GM18873 (cell line): ENCODE results near the gene LMOD3.
A peak's percentile ranks its signal among the peaks of the same experiment; 100 is the strongest.

Experiments
- ATAC-seq: cut with Tn5 transposase; IDR thresholded peaks from one replicate; pipeline ENCODE4 v1.9.1; 2021; ENCODE audit warnings: mild to moderate bottlenecking, moderate library complexity, moderate number of reproducible peaks; ENCODE audit not compliant: unreplicated experiment, low FRiP score

Gene LMOD3

DNA sequence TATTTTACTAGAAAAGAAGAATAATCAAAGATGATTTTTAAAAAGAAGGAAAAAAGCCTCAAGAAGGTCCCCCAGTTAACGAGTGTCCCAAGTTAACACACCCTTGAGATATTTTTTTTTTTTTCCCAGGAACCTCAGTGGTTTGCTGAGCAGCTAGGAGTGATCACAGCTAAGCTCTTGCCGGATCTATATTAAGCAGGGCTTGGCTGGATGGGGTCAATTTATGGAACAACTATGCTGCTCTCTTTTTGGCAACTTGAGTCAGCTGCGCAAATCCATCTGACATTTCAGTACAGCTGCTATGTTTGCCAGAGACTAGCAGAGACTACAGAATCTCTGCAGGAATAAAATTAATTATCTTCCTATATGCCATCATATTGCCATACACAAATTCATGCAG lies at the start of gene LMOD3:
LMOD3 (minus strand) TSS at position 193 of the 400 bp plus-strand sequence. CDS start 209 bp downstream, outside the sequence.
- no peak for ATAC-seq

- no peak for ATAC-seq
These were observed 49.7 kb upstream of the LMOD3 start for GRCh38 chr3:69172058-69172457.

GRCh38 chr3:69166446-69166845 lies 44.1 kb upstream of the LMOD3 start:
- no peak for ATAC-seq

DNA sequence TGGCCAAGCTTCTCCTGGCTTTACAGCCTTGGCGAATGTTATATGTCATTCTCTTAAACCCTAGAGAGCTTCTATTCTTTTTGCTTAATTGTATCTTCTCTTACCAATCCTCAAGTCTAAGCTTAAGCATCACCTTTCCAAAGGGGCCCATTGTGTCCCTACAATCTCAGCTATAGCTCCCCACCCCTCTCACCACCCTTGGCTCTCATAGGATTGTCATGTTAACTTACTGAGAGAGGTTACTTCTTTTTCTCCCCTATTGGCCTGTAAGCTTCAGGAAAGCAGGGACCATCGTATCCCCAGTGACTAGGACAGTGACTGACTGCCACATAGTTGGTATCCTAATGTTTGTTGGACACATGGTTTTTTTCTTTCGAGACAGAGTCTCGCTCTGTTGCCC lies 43.3 kb upstream of the LMOD3 start:
- no peak for ATAC-seq

DNA sequence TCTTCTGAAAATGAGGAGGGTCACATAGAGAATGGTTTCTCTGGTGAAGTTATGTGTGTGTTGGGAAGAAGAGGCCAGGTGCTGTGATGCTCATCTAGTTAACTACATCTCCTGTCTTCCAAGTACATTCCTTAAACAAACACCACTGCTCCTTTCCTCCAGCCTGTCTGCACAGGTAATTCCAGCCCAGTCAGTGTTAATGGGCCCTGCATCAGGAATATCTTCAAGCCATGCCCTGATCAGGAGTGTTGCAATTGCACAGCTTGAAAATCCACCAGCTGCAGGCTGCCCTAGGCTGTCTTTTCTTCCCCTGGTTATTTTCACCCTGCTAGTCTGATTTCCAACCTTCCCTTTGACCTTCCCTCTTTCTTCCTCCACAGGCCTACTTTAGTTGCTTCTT lies 41.9 kb upstream of the LMOD3 start:
- no peak for ATAC-seq

DNA sequence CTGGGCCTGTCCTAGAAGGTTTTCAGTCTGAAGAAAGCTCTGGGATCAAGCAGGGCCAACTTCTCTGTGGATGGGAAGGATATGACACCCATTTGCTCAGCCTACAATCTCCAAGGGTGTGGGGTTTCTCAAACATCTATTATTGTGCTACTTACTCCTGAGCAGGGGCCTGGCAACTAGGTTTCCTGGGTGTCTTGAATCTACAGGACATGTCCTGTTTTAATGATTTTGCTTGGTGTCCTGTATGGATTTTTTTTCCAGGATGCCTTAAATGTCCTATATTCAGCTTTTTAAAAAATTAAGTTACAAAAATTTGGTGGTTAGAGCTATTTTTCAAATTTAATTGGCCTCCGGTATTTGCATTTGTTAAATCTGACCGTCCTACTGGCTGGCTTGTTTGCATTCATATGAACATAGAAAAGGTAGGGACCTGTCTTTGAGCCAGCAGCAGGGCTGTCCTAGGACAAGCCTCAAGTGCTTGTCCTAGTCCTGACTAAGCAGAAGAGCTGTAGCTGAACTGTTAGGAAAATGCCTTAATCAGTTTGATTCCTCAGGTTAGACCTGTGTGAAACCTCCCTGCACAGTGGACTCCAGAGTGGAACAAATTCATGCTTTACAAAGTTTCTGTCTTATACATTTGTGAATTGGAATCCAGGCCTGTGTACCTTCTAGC lies 40.0 kb upstream of the LMOD3 start:
- ATAC-seq, result no peak

GRCh38 chr3:69161587-69162307 lies 39.4 kb upstream of the LMOD3 start:
- no peak for ATAC-seq

GRCh38 chr3:69160525-69160924 lies 38.1 kb upstream of the LMOD3 start:
- ATAC-seq, result no peak

DNA sequence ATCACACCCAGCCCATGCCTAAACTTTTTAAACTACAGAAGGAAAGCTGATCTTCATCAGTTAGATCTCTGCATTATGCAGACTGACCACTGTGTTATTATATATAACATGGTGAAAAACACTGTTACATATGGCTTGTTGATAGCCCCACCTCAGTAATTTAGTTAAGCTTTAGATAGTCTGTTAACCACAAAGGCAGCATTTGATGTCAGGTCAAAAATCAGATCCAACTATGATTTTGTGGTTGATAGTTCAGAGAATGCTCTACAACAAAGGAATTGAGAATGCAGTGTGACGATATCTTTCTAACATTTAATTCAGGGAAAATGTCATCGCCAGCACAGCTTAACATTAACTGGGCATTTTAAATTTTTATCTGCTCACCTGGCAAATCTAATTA lies 37.7 kb upstream of the LMOD3 start:
- no peak for ATAC-seq

DNA sequence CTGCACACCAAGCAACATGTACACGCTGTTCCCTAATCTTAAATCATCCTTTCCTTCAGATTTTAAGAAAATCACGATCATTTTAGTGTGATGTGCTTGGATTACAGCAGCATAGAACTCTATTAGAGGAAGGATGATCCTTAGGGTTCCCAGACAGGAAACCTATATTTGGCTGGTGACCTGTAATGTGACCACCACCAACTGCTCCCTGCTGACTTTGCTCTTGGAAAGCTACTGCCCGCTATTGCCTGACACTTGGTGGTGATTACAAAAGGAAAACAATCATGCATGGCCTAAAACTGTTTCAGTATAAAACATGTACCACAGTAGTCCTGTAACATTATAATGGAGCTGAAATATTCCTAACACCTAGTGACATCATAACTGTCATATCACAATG lies 27.2 kb upstream of the LMOD3 start:
- ATAC-seq, result no peak

- no peak for ATAC-seq
These were observed 23.3 kb upstream of the LMOD3 start for GRCh38 chr3:69145688-69146087.

GRCh38 chr3:69144631-69145245 lies 22.3 kb upstream of the LMOD3 start:
- ATAC-seq, result no peak

GRCh38 chr3:69143612-69144011 lies 21.2 kb upstream of the LMOD3 start:
- ATAC-seq, result no peak

- ATAC-seq, result no peak
These were observed 20.5 kb upstream of the LMOD3 start for GRCh38 chr3:69142797-69143454.

- ATAC-seq, result no peak
These were observed 19.7 kb upstream of the LMOD3 start for GRCh38 chr3:69142090-69142489.

GRCh38 chr3:69141313-69141712 lies 18.9 kb upstream of the LMOD3 start:
- ATAC-seq, result no peak

- ATAC-seq, result no peak
These were observed 15.0 kb upstream of the LMOD3 start for GRCh38 chr3:69137412-69137811.

DNA sequence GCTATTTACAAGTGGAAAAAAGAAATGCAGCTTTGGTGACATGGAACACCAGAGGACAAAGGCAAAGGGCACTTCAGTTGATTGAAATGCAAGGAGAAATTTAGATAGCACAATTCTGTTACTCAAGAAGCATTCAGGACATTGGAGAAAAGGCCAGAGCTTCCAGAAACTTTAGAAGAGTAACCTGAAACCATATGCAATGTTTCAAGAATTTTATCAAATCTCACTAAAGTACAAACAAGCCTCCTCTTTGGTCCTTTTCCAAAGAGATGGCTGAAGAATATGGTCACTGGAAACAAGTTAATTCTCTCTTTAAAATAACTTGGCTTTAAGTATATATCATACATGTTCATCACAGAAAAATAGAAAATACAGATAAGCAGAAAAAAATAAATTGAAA lies 14.6 kb upstream of the LMOD3 start:
- ATAC-seq, result no peak

GRCh38 chr3:69130689-69131088 lies 8.3 kb upstream of the LMOD3 start:
- peak; percentile 87 for ATAC-seq

- ATAC-seq, result no peak
These were observed 7.1 kb upstream of the LMOD3 start for GRCh38 chr3:69129531-69129930.

- no peak for ATAC-seq
These were observed 6.1 kb upstream of the LMOD3 start for GRCh38 chr3:69128509-69128908.
